DMS79 treated with DMSO at 0.1 percent for 48 hours (cell line): Measurements from ENCODE around the gene SLC17A9.
A peak's percentile ranks its signal among the peaks of the same experiment; 100 is the strongest.

Source experiments
- DNase-seq: peaks from one replicate; lab custom pipeline; 2025; lab: John Stamatoyannopoulos, UW

SLC17A9 gene

GRCh38 chr20:62984666-62985443 lies 32.3 kb downstream of the SLC17A9 start:
- DNase-seq, result peak; percentile 46

DNA sequence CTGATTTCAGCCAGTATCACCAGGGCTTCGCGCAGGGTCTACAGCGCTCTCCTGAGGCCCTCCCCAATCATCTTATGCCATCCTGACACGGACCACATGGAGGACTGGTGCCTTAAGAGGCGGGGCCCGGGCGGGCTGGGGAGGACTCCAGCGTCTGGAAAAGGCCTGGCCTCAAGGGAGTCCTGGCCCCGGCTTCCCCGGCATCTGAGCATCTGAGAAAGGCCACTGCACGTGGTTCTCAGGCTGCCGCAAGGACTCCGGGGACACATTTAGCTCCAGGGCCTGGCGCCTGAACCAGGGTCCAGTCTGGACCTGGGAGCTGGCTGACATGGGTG lies 32.9 kb downstream of the SLC17A9 start:
- DNase-seq, result no peak

DNA sequence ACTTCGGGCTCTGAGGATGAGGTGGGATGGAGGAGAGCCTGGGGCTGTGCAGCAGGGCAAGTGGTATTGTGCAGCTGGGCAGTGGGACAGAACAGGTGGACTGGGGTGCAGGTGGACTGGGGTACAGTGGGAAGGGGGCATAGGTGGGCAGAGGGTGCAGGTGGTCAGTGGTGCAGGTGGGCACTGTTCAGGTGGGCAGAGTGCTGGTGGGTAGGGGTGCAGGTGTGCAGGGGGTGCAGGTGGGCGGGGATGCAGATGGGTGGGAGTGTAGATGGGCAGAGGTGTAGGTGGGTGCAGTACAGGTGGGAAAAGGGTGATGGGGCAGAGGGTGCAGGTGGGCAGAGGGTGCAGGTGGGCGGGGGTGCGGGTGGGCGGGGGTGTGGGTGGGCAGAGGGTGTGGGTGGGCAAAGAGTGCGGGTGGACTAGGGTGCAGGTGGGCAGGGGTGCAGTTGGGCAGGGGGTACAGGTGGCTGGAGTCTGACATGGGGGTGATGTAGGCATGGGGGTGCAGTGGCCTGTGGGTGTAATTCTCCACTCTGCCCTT lies 33.8 kb downstream of the SLC17A9 start:
- DNase-seq, result no peak

DNA sequence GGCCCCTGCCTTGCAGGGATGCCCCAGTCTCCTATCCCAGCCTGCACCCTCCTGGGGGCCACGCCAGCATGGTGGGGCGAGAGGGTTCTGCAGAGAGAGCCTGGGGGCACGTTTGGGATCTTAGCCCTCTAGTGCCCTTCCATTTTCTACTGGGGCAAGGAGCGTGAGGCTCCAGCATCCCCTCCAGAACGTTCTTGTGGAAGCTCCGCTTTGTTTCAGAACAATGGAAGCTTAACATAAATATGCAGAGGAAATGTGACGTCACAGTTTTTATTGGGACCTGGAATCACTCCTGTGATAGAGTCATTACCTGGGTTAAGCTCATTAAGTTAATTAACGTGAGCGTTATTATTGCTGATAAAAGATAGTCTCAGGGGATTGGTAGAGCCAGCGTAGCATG lies 34.6 kb downstream of the SLC17A9 start:
- DNase-seq, result no peak

- DNase-seq, result no peak
These were observed 36.7 kb downstream of the SLC17A9 start for GRCh38 chr20:62989201-62989601.

- DNase-seq, result no peak
These were observed 37.9 kb downstream of the SLC17A9 start for GRCh38 chr20:62990306-62990825.

- DNase-seq, result no peak
These were observed 38.8 kb downstream of the SLC17A9 start for GRCh38 chr20:62991196-62991807.

- DNase-seq, result no peak
These were observed 39.4 kb downstream of the SLC17A9 start for GRCh38 chr20:62991863-62992262.

GRCh38 chr20:62993856-62994494 lies 41.5 kb downstream of the SLC17A9 start:
- no peak for DNase-seq

- DNase-seq, result no peak
These were observed 42.4 kb downstream of the SLC17A9 start for GRCh38 chr20:62994869-62995281.

DNA sequence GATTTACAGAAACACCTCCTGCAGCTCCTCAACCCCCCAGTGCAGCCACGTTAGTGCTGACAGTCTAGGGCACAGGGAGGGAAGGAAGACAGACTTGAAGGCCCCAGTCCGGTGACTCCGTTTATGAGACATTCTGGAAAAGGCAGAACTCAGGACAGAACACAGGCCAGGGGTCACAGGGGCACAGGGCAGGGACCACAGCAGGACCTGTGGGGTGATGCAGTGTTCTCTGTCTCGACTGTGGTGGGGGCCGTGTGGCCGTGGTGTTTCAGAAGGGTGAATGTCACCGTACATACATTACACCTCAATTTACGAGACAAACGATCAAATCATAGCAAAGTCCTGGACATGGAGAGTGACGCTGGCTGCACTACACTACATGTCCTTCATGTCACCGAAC lies 43.0 kb downstream of the SLC17A9 start:
- no peak for DNase-seq

DNA sequence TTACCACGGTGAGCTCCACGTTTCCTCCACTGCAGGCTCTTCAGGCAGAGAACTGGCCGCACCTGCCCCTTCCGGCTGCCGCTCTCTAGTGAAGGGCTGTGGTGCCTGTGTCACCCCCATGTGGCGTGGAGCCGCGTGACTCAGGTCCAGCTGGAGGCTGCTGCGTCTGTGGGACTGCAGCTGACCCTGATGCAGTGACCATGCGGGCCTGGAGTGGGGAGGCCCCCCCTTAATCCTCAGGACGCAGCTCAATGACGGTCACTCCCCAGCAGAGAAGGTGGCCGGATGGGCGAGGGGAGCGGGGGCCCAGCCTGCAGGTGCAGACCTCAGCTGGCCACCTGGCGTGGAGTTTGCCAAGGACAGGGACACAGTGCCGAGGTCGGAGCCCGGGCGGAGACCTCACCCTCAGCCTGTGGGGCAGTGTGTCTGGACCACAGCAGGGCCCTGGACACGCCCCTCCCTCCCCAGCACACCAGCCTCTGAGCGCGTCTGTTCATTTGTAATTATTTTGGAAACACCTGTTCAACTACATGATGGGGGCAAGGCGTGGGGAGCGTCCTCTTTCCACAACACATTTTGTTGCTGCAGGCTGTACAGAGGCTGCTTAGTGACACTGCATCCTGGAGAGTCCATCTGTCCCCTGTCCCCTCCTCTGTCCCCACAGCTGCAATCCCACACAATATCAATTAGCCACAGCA lies 43.5 kb downstream of the SLC17A9 start:
- no peak for DNase-seq

GRCh38 chr20:62996596-62996982 lies 44.1 kb downstream of the SLC17A9 start:
- no peak for DNase-seq

DNA sequence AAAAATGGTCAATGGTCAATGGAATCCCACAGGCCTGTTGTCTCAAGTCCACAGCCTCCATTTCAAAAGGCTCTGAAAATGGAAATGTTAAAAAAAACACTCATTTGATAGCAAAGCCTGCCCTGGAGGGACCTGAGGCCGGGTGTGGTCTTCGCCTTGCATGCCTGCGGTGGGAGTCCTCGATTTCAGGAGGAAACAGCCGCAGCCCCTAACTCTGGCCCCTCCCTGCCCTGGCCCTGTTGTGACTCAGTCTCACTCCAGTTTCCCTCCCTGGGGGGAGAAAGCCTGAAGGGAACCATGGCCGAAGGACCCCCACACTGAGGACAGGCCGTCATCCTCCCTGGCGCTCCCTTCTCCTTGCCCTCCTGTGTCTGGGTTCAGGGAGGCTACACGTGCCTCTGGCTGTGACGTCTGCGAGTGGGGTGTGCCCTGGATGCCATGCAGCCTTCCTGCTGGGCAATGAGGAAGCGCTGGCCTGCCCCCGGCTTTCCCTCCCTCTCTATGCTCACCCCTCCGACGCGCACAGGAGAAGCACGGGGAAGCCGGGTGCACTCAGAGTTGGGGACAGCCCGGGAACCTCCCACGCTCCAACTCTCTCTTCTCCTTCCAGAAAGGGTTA lies 45.0 kb downstream of the SLC17A9 start:
- DNase-seq, result no peak

DNA sequence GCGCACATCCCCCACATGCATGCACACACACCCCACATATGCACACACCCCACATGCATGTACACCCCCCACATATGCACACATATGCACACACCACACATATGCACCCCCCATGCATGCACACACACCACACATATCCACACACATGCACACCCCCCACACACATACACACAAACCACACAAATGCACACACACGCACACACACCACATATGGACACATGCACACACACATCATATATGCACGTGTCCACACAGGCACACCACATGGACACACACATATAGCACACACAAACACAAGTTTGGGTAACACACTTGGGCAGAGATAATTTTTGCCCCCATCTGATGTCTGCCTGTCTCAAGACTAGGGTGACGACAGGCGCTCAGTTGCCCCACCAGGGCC lies 45.9 kb downstream of the SLC17A9 start:
- no peak for DNase-seq

DNA sequence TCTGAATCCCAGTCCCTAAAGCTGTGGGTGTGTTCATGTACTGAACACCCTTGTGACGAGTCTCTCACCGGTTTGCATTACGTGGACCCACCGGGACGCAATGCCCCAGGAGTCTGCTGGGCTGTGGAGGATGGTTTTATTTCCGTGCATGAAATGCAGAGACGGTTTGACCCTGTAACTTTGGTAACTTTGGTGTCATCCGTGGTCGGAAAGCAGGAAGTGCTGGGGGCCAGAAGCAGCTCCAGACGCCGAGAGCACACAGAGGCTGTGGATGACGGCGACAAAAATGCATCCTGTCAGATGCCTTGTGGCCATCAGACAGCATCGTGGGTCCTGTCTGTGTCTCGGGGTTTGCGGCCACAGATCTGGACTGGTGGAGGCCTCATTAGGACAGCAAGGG lies 47.1 kb downstream of the SLC17A9 start:
- no peak for DNase-seq

- DNase-seq, result no peak
These were observed 47.5 kb downstream of the SLC17A9 start for GRCh38 chr20:63000036-63000435.

DNA sequence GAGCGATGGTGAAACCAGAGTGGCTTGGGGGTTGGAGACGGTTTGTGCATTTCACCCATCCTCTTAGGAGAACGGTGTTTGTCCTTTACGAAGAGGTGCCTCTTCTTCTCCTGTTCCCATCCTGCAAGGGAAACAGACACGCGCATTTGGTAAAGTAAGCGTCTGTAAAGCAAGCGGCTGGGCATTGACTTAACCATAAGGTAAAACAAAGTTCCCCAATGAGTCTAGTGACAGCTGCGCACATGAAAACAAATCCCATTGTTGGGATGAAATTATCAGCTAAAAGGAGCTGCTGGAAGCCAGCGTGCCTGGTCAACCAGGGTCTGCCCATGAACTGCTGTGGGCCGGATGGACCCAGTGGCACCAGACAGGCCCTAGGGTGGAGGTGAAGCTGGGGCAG lies 48.4 kb downstream of the SLC17A9 start:
- DNase-seq, result no peak

DNA sequence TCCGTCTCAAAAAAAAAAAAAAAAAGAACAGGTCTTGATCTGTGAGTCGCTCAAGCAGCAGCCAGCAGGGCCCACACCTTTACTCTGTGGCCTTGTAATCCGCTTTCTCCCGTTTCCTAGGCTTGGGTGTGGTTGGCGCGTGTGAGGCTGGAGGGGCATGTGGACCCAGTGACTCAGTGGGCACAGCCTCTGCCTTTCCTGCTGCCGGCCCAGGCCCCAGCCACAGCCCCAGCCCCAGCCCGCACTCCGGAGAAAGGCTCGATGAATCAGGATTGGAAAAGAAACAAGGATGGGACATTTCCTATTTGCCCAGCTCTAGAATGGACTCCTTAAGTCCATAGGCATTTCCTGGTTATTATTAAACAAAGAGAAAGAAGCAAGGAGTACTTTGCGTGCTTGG lies 50.0 kb downstream of the SLC17A9 start:
- no peak for DNase-seq

DNA sequence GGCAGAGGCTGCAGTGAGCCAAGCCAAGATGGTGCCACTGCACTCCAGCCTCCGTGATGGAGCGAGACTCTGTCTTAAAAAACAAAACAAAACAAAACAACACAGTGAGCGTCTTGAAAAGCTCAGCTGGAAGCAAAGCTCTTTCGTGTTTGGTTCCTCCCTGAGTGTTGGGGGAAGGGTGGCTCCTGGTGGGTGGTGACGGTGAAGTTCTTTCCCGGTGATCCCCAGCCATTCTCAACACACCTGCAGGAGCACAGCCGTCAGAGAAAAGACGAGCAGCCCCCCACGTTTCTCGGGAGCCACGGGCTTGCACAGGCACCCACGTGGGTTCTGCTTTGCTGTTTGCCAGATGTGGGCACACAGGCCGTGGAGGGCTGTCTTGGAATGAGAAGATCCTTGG lies 51.0 kb downstream of the SLC17A9 start:
- DNase-seq, result no peak

DNA sequence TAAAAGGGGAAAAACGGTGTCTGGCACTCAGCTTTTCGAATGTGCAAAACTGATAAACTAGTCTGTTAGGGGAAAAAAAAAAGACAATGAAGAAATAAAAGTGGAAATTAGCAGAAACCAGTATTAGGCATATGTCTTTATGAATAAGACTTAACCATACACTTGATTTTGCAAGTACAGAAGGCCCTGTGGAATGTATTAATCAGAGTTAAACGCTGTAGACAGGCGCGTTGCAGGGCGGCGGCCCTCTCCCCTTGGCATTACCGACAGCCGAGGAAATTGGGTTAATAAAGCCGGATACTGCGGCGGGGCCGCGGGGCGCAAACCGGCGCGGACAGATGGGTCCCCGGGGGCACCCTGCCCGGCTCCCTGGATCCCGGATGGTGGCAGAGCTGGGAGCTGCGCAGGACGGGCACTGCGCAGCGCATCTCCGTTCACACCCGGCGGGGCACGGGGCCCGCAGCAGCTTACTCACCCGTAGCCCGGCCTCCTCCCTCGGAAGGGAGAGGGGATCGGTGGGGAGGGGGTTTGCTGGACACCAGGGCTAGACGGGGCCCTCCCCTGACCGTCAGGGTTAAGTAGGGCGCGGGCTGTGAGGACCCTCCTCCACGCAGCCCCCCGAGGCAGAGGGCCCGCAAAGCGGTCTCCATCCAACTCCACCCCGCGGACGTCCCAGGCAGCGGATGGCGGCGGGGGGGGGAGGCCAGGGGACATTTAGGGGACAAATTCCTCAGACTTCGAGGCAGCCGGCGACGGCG lies 52.3 kb downstream of the SLC17A9 start:
- no peak for DNase-seq
